ENCODE results near the gene PAK4.
A peak's percentile ranks its signal among the peaks of the same experiment; 100 is the strongest.
"Not testable (repeated sequence)": the region's sequence is repeated elsewhere in the genome, so short reads cannot be mapped to it uniquely, and the experiment has no call there.

Gene PAK4

DNA sequence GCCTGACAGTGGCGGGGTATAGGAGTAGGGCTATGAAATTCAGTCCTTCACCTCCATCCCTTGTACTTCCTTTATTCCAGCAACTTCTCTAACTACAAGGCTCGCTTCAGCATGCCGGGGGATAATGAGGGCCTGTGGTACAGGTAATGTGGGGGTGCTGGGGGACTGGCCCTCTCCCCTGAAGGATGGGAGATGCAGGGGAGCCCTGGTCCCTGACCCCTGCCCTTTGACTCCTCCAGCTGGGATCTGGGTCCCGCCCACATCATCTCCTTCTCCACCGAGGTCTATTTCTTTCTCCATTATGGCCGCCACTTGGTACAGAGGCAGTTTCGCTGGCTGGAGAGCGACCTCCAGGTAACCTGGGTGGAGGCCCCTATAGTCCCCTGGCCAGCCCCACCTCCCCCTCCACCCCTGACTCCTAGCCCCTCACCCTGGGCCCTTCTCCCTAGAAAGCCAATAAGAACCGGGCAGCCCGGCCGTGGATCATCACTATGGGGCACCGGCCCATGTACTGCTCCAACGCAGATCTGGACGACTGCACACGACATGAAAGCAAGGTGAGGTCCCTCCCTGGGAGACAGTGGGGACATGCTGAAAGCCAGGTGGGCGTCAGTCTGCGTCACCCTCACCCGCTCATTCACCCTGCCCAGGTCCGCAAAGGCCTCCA is 25.0 kb upstream of the PAK4 start:
- DNase-seq = no peak

DNA sequence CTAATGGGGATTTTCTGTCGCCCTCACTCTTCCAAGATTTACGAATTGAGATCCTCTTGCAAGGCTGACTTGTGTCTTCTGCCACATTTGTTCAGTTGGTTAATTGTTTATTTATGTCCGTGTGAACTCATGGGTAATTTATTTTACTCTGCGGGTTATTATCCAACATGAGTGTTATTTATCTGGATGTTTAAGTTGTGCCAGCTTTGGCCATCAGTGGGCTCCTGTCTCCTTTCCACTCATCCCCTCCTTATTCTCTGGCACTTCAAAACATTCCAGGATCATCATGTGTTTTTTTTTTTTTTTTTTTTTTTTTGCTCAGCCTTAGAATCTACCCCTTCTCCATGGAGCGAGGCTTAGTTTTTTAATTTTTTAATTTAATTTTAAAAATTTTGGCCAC is 22.4 kb upstream of the PAK4 start:
- DNase-seq = no peak

DNA sequence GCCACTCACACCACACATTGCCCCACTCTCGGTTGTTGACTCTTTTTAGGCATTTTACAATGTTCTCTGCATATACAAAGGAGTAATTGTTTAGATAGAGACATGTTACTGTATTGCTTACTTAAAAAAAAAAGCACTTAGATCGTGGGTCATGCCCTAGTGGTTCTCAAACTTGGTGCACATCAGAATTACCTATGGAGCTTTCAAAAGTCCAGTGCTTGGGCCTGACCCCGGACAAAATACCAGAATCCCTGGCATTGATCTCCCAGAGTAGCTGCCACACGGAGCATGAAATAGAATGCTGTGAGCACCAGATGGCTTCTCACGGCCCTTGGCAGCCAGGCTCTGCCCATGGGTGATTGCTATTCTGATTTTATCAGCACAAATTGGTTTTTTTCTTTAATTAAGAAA is 21.4 kb upstream of the PAK4 start:
- DNase-seq = no peak

DNA sequence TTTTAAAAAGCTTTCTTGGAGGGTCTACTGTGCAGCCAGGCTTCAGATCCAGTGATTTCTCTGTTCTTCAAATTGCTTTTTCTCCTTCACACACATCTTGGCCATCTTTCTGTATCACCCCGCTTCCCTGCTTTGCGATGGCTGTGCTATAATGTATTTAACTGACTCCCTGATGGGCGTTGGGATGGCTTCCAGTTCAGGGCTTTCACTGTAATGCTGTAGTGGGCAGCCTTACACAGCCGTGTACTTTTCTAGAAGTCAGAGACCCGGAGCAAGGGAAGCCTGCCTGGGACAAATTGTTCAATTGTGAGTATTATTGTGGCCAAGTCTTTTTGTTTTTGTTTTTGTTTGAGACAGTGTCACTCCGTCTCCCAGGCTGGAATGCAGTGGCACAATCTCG is 19.4 kb upstream of the PAK4 start:
- DNase-seq = no peak

DNA sequence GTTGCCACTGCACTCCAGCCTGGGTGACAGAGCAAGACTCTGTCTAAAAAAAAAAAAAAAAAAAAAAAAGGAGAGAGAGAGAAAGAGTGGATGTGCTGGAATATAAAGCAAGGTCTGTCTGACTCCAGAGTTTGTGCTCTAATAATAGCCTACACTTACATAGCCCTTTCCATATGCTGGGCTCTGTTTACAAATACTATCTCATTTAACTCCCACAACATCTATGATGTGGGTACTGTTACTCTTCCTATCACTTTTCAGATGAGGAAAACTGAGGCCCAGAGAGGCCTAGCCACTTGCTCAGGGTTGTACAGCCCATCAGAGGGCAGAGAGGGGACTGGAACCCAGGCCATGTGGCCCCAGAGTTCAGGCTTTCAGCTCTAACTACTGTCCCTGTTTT is 15.9 kb upstream of the PAK4 start:
- DNase-seq = no peak

DNA sequence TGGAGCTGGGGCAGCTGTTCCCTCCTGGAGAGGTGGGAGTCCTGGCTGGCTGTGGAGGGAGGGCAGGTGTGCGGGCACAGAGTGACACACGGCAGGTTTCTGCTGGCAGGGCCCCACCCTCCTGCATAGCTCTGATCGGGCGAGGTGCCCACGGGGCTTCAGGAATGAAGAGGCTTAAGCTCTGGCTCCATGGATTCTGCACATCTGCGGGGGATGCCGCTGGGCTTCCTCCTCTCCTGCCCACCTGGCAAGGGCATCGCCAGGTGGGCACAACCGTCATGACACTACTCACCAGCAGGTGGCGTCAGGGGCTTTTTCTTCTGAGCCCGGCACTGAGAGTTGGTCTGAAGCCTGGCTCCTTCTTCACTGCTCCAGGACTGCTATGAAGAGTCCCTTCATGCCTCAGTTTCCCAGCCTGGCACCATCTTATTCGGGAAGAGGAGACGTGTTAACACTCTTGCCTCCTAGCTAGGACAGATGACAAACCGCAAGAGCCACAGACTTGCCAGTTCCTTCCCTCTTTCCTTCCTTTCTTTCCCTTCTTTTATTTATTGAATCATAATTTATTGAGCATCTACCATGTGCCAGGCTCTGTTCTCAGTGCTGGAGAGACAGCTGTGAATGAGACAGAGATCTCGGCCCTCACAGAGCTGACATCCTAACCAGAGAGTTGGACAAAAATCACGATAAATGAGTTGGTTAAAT is 15.2 kb upstream of the PAK4 start:
- peak; percentile 28 for DNase-seq

DNA sequence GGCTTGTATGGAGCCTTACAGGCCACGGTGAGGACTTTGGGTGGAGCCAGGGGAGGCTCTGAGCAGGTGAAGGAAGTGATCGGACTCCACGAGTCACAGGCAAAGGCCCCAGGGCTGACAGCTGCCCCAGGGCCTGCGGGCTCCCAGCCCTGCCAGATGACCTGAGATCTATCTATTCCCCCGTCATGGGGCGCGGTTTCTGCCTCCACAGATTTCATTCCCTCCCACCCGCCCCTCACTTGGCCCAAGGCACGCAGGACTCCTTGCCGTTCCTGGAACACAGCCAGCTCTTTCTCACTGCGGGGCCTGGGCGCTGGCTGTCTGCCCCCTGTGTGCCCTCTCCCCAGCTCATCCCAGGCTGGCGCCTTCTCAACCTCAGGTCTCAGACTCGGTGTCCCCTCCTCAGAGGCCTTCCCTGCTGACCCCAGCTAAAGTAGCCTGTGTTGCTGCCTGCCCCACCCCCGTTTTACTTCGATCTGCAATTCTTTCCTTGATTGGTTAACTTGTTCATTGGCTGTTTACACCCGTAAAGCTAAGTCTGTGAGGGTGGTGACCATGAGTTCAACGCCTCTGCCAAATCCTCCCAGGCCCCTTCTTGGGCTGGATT is 13.9 kb upstream of the PAK4 start:
- DNase-seq = no peak

DNA sequence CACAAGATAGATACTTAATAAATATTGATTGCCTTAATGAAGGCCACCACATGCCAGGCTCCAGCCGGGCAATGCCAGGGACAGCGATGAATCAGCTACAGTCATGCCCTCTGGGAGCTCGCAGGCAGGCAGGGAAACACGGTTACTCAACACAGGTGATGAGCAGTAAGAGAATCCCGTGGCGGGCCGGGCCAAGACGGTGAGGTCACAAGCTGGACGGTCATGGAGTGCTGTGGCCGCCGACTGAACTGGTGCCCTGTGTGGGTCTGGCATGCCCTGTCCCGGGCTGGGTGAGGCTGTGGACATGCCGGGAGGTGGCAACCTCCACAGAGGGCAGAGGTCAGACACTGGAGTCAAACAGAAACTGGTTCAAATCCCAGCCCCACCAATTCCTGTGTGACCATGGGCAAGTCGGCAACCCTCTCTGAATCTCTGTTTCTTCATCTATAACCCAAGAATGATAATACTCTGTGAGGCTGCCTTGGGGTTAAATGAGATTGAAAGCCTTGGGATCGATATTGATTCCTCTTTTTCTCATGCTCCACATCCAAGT is 13.2 kb upstream of the PAK4 start:
- DNase-seq = no peak

DNA sequence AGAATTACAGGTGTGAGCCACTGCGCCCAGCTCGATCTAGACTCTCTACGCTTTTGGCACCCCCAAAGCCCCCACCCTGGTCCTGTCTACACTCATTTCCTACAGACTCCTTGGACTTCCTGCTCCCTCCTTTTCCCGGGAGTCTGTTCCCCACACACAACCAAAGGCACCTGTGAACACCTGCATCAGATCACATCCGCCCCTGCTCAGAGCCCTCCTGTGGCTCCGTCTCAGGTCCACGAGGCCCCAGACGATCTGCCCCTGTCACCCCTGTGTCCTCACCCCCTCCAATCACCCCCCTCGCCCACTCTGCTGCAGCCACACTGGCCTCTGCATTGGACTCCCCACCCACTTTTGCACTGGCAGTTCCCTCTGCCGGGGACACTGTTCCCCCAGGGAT is 12.4 kb upstream of the PAK4 start:
- no peak for DNase-seq

DNA sequence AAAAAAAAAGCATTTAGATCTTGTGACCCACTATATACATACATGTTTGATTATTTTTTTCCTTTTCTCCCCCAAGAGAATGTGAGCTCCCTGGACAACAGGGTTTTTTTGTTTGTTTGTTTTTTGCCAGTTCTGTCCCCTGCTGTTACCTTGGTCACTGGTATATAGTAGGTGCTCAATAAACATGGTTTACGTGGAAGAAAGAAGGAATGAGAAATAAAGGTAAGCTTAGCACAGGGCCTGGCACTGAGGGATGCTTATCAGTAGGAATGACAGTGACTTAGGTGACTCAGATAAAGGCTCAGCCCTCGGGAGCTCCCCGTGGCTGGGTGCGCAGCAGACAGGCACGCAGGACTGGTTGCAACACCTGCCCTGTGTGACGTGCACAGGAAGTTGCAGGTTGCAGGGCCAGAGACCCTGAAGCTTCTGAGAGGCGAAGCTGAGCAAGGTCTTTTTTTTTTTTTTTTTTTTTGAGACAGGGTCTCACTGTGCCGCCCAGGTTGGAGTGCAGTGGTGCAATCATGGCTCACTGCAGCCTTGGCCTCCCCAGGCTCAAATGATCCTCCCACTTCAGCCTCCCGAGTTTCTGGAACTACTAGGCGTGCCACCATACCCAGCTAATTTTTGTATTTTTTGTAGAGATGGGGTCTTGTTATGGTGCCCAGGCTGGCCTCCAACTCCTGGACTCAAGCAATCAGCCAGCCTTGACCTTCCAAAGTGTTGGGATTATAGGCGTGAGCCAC is 10.3 kb upstream of the PAK4 start:
- DNase-seq = no peak

DNA sequence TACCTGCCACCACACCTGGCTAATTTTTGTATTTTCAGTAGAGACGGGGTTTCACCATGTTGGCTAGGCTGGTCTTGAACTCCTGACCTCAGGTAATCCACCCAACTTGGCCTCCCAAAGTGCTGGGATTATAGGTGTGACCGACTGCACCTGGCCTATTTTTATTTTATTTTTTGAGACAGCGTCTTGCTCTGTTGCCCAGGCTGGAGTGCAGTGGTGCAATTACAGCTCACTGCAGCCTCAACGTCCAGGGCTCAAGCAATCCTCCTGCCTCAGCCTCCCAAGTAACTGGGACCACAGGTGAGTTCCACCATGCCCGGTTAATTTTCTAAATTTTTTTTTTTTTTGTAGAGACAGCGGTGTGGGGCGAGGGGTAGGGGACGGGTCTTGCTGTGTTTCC is 8.6 kb upstream of the PAK4 start:
- DNase-seq = not testable (repeated sequence)

DNA sequence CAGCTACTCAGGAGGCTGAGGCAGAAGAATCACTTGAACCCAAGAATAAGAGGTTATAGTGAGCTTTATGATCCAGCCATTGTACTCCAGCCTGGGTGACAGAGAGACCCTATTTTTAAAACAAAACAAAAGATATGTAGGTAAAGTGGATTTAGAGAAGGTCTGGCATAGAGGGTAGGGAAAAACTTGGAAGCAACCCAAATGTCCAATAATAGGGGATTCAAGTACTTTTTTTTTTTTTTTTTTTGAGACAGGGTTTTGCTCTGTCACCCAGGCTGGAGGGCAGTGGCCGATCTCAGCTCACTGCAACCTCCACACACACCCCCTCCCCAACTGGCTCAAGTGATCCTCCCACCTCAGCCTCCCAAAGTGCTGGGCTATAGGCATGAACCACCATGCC is 5.8 kb upstream of the PAK4 start:
- DNase-seq = no peak

DNA sequence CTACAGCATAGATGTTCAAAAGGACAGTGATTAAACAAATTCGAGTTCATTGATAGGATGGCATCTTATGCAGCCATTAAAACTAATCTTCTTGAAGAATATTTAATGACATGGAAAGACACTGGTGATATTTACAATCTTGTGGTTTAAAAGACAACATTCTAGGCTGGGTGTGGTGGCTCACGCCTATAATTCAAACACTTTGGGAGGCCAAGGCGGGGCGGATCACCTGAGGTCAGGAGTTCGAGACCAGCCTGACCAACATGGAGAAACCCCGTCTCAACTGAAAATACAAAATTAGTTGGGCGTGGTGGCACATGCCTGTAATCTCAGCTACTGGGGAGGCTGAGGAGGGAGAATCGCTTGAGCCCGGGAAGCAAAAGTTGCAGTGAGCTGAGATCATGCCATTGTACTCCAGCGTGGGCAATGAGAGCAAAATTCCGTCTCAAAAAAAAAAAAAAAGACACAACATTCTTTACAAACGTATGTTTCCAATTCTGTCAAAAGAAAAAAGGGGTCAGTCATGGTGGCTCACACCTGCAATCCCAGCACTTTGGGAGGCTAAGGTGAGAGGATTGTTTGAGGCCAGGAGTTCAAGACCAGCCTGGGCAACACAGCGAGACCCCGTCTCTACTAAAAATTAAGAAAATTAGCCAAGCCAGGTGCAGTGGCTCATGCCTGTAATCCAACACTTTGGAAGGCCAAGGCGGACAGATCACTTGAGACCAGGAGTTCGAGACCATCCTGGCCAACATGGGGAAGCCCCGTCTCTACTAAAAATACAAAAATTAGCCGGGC is 2.5 kb upstream of the PAK4 start:
- DNase-seq = no peak

DNA sequence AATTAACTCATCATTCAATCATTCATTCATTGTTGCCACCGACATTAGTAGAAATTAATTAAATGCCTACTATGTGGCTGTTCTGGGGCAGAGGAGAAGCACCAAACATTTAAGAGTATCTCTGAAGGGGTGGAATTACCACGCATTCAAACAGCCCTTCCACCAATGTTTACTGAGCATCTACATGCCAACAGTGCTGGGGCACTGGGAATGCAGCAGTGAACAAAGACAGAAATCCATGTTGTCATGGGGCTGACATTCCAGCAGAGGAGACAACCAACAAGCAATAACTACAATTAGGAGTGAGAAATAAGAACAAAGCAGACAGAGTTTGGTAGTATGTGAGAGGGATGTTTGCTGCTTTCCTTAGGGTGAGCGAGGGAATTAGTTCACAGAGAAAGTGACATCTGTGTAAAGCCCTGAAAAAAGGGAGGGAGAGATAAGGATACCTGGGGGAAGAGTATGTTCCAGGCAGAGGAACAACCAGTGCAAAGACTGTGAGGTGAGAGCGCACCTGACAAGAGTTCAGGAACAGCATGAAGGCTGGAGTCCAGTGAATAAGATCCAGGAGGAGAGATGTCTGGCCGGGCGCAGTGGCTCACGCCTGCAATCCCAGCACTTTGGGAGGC is 1.3 kb upstream of the PAK4 start:
- DNase-seq = no peak

DNA sequence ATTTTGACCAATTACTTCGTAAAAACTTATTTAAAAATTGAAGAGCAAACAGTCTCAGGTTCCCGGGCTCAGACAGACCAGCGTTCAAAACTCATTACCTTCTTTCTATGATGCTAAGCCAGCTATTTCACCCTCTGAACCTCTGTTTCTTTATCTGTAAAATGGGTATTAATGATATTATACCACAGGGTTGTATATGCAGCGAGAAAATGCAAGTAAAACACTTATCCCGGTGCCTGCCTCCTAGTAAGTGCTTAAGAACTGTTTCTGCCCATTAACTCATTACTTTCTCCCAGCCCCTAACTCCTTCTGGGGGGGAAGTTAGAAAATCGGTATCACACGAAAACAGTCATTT is 410 bp upstream of the PAK4 start:
- no peak for DNase-seq

DNA sequence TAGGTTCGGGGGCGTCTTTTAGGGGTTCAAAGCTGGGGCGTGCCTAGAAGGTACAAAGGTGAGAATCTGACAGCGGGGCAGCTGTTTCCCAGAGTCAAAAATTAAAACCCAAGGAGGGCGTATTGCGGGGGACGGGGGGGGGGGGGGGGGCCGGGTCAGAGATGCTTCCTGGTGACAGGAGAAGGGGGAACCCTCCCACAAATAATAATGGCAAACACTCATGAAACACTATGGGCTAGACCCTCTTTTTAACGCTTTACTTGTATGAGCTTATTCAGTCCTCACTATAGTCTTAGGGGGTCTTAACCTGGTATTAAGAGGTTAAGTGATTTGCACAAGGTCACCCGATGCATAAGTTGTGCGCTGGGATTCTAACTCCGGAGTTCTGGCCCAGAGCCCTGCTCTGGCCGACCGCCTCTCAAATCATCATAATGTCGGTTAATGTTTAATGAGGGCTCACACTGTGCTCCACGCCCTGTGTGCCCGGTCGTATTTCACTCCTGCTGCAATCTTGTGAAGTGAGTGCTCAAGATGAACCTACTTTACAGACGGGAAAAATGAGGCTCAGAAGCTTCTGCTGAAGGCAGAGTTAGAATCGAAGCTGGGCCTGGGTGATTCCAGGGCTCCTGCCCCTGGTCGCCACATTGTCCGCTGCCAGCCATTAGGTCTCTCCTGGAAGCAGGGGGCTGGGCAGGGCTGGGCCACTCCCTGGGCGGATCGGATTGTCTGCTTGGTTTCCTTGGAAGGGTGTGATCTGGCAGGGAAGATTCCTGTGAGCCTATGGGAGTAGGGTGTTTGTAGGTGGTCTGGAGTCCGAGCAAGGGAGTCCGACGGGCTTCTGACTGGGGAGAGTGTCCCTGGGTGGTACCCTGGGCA is 964 bp downstream of the PAK4 start:
- no peak for DNase-seq

DNA sequence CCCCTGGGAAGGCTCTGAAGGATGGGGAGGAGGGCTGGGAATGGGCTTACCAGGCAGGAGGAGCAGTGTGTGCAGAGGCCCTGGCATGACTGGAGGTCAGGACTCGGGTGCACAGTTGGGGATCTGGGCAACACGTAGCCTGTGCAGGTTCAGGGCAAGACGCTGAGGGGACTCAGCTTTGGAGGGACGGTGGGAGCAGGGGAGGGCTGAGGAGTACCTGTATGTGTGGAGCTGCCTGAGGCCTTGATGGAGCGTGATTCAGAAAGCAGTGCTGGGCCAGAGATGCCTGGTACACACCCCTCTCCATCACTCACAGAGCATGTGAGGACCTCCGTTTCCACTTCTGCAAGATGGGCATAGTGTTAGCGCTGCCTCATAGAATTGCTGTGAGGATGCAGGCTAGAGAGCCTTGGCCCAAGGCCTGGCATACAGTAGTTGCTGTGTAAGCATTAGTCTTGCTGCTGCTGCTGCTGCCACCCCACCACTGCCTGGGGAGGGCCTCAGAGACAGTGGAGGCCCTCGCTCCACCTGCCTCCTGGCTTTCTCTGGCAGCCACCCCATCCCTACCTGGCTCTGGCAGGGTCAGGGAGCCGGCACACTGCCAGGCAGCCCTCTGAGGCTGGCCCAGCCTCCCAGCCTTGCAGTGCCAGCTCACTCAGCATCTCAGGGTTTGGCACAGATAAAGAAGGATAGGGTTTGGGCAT is 2.4 kb downstream of the PAK4 start:
- DNase-seq = no peak

DNA sequence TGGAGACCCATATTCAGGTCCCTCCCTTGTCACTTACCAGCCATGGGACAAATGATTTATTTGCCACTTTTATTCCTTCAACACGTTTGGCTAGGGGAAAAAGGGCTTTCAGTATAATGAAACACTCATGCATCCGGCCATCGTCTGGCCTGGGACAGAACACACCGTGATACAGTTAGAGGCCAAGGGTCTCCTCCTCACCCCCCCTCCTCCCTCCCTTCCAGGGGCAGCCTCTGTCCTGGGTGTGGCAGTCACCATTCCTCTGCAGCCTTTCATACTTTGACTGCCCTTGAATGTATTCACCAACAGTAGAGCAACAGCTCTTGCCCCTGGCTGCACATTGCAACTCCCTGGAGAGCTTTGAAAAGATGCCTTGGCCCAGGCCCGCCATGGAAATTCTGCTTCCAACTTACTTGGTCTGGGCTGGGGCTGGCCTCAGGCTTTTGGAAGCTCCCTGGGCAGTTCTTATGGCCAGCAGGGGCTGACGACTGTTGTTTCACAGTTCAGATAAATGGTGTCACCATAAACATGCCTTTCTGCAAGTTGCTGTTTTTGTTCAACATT is 3.0 kb downstream of the PAK4 start:
- no peak for DNase-seq

DNA sequence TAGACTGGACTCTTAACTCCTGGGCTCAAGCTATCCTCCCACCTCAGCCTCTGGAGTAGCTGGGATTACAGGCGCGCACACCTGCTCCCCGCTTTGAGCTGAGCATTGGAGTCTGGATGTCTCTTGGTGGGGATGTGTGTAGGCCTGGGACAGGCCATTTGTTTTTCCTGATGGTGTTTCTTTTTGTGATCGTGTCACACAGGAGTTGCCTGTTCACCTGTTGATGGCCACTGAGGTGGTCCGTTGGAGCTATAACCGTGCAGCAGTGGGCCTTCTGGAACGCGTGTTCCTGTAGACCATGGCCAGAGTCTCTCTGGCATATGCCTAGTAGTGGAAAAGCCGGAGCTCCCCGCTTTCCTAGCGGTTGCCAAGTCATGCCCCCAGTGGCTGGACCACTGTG is 3.5 kb downstream of the PAK4 start:
- no peak for DNase-seq
